Glomerular endothelial cell (primary cell): ENCODE results near the gene STIP1. TPM values are rescaled to one million over a fixed set of nuclear protein-coding genes. Genes with fewer than 3 reads are reported as not detected.

Experiments
- DNase-seq: peaks from one replicate; pipeline ENCODE4 v3.0.0-alpha.2; 2011; ENCODE audit warnings: low read depth, low spot score; ENCODE audit errors: extremely low read depth
- total RNA-seq: library from RNA; depleted of rRNA; stranded (reverse); fragments of >200 nt; gene quantifications from 2 replicates; pipeline ENCODE4 v1.2.3, GENCODE V29; 2015

Gene STIP1
- total RNA-seq, 1 donor from 2014 or later: 219 TPM

DNA sequence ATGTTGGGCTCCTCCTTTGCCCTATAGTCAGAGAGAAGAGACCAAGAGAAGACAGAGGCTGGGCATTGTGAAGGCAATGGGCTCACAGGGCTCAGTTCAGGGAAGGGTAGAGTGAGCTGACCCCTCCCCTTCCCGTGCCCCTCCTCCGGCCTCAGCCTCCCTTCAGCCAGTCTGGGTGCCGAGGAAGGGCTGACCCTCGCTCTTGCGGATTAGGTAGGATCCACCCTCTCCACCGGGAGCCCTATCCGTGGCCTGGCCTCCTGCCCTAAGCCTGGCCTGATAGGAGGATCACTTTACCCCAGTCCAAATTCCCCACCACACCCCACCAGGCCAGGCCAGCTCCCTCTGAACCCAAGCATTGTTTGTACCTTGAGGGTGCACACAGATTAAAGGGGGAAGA lies 62.6 kb downstream of the STIP1 start:
- no peak for DNase-seq

DNA sequence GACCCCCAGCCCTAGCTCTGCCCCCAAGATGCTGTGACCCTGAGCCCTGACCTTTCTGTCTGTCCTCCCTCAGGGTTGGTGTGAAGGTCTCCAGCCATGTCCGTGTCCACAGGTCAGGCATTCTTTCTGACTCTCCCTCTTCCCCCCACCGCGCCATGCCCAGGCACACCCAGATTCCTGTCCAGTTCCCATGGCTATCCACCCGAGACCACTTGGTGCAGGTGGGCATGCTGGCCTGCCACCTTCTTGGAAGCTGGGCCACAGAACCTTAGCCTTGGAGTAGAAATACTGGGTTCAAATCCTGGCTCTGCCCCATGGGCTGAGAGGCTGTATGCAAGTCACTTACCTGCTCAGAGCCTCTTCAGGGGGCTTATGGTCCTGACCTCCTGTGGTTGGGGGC lies 63.1 kb downstream of the STIP1 start:
- DNase-seq: no peak

DNA sequence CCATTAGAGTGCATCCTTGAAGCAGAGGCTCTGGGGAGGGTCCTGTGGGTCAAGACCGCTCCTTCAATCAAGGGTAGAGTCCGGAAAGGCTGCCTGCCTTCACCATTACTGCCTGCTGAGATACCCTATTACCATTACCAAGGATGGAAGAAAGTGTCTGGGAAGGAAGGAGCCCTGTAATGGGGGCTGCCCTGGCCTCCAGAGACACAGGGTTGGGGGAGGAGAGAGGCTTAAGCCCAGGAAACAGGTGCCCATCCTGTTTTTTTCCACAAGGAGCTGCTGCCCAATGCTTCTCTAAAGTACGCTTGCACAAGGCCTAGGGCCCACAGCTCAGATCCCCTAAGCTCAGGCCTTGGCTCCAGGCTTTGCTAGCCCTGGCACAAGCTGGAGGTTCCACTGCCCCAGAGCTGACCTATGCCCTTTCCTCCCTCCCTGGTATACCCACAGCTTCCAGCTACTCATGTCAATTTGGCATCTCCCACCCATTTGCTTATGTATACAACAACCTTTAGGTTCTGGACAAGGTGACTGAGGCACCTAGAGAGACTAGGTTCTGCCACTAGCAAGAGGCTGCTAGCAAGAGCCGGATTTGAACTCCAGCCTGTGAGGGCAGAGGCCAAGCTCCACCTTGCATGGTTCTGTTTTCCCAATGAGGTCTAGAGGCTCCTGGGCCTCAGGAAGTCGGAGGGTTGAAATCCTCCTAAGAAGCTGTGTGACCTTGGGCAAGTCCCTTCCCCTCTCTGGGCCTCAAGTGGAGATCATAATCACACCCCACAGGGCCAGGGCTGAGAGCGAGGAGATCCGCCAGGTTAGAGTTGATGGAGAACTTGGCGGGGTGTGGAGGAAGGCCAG lies 63.8 kb downstream of the STIP1 start:
- no peak for DNase-seq

DNA sequence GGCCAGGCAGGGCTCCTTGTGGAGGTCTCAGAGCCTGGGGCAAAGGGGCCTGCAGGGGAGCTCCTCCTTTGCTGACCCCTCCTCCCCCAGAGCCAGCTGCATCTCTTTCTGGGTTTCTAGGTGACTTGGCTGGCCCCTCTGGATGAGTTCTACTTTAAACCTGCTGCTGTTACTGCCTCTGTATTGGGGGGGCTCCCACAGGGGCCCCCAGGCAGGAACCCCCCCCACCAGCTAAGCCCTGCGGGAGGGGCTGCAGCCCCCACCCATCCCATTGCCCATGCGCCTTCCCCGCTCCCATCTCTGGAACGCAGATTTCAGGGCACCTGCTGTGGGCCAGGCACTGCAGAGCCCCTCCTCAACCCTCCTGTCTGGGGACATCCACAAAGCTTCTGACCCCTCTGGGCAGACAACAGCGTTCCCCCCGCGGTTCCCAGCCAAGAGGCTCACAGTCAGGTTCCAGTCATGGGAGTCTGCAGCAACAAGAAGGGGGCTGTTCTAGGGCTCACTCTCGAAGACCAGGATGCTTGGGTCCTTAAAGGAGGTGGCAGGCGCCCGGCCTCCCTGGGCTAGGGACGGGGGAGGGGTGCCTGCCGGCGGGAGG lies 64.5 kb downstream of the STIP1 start:
- no peak for DNase-seq

DNA sequence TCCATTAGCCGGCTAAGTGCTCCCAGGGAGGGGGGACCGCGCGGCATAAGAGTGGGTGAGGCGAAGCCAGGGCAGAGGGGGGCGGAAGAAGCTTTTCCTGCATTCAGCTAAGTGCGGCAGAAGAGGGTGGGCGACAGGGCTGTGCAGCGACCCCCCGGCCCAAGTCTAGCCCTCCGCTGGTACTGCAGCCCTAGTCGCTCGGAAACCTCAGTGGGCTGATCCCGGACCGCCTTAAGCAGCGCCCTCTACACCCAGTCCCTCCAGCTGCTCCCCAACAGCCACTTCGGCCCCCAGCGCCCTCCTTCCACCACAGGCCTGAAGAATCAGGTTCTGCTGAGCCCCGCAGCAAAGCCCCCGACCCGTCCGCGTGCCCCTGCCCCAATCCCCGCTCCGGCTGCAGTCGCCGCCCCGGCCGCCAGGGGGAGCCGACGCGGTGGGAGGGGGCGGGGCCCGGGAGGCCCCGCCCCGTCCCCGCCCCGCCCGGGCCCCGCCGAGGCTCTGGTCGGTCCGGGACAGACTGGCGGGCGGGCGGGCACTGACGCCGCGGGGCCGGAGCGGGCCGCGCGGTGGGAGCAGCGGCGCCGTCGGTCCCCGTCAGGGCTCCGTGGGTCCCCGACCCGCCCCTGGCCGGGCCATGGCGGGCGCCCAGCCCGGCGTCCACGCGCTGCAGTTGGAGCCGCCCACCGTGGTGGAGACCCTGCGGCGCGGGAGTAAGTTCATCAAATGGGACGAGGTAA lies 65.2 kb downstream of the STIP1 start, which contains the start of gene PLCB3:
TSS of gene PLCB3 (plus strand) at position 515 of the 737 bp plus-strand sequence. CDS start at position 635, 120 bp downstream.
- no peak for DNase-seq

DNA sequence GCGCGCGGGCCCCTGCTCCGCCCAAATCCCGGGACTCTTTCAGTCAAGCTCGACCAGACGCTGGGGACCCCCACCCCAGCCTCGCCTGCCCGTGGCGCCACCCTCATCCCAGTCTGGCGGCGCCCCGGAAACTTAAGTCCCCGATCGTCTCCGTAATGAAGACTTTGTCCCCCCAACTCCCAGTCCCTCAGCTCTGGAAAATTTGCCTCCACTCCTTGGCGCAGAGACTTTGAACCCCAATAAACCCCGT lies 65.7 kb downstream of the STIP1 start:
- no peak for DNase-seq

DNA sequence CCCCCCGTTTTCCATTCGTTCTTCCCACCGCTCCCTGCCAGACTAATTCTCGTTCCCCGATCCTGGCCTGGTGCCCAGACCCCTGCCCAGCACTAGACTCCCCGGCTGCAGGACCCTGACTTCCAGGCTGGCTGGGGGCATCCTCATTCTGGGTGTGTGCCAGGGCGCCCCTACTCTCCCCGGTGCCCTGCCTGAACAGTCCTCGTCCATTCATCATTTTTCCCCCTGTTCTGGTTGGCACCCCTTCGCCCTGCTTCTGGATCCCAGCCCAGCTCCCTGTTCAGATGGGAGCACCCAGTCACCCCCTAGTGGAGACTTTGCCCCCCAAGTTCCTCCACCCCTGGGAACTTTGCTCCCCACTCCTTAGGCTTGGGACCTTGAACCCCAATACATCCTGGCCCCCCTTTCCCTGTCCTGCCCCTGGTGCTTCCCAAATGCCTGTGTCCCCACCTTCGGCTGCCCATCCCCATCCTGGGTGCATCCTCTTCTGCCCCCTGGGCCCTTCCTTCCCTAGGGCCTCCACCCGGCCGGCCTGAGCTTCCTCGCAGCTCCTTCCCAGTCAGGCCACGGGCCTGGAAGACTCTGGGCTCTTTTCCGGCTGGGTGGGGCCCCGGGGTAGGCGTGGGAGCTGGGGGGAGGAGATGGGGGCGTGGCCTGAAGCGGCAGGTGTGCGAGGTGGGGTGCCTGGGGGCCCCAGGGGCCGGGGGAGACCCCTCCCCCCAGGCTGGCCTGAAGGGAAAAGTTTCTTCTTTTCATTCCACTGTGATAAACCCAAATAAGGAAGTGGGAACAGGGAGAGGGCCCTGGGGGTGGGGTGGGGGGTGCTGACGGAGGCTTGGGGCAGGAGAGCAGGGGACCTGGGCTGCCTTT lies 66.3 kb downstream of the STIP1 start:
- DNase-seq: no peak

DNA sequence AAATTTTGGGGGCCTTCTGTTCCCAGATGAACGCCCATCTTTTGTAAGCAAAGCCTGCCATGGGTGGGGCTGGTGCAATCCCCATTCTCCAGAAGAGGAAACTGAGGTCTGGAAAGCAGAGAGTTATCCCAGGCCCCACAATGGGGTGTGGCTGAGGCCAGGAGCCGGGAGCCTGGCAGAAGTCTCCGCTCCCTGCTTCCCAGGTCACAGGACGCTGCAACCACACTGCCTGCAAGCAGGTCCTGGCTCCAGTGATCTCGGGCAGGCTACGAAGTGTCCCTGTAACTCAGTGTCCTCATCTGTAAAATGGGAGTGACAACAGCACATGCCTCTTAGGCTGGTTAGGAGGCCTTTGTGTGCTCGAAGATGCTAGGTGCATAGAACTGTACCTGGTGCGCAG lies 67.1 kb downstream of the STIP1 start:
- no peak for DNase-seq

DNA sequence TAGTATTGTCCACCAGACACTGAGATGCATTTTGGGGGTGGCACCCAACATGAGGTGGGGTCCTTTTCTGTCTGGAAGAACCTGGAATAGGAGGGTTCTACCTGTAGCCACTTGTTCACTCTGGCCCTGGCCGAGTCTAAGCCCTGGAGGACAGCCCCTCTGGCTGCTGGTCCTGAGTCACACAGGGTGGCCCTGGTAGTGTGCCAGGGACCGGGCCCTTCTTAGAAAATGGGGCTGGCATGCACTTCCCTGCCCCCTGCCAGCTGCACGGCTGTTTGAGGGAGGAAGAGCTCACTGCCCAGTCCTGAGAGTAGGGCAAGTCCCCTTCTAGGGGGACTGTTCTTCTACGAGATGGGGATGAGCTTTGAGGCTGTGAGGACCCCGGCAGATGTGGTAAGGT lies 67.5 kb downstream of the STIP1 start:
- DNase-seq: no peak

Other genes with a start within 250 kb of the STIP1 start
- gene NAA40, start 247.2 kb upstream of the STIP1 start, total RNA-seq: 18.9 and 20.8 TPM in 2 replicates
- gene COX8A, start 211.6 kb upstream of the STIP1 start, total RNA-seq: 288 and 310 TPM in 2 replicates
- gene OTUB1, start 199.7 kb upstream of the STIP1 start, total RNA-seq: 97.1 and 117 TPM in 2 replicates
- not detected in 2 replicates for gene FLRT1, start 150.2 kb upstream of the STIP1 start, total RNA-seq
- gene MACROD1, start 20.1 kb upstream of the STIP1 start, total RNA-seq: 22.1 and 26.0 TPM in 2 replicates
- 31.7 and 38.9 TPM in 2 replicates for gene FERMT3, start 20.6 kb downstream of the STIP1 start, total RNA-seq
- gene TRPT1, start 40.0 kb downstream of the STIP1 start, total RNA-seq: 39.7 and 47.4 TPM in 2 replicates
- gene NUDT22, start 40.1 kb downstream of the STIP1 start, total RNA-seq: 50.7 and 53.5 TPM in 2 replicates
- 19.1 and 27.2 TPM in 2 replicates for gene DNAJC4, start 44.4 kb downstream of the STIP1 start, total RNA-seq
- gene VEGFB, start 48.4 kb downstream of the STIP1 start, total RNA-seq: 65.9 and 69.2 TPM in 2 replicates
- gene FKBP2, start 54.9 kb downstream of the STIP1 start, total RNA-seq: 52.4 and 52.8 TPM in 2 replicates
- 316 and 365 TPM in 2 replicates for gene PPP1R14B, start 60.8 kb downstream of the STIP1 start, total RNA-seq
- 62.2 and 78.0 TPM in 2 replicates for gene PLCB3, start 65.4 kb downstream of the STIP1 start, total RNA-seq
- gene BAD, start 98.5 kb downstream of the STIP1 start, total RNA-seq: 121 and 150 TPM in 2 replicates
- gene GPR137, start 99.7 kb downstream of the STIP1 start, total RNA-seq: 28.1 and 41.5 TPM in 2 replicates
- not detected in 2 replicates for gene KCNK4, start 105.1 kb downstream of the STIP1 start, total RNA-seq
- not detected in 2 replicates for gene CATSPERZ, start 114.2 kb downstream of the STIP1 start, total RNA-seq
- gene ESRRA, start 119.4 kb downstream of the STIP1 start, total RNA-seq: 46.9 and 47.2 TPM in 2 replicates
- 217 and 259 TPM in 2 replicates for gene TRMT112, start 131.4 kb downstream of the STIP1 start, total RNA-seq
- gene PRDX5, start 131.9 kb downstream of the STIP1 start, total RNA-seq: 305 and 480 TPM in 2 replicates
- gene CCDC88B, start 154.0 kb downstream of the STIP1 start, total RNA-seq: 3.2 and 3.4 TPM in 2 replicates
- gene RPS6KA4, start 173.0 kb downstream of the STIP1 start, total RNA-seq: 42.1 and 49.0 TPM in 2 replicates